ENCODE data around the gene TAP1.

Gene TAP1

GRCh38 chr6:32862725-32863124 is 9.2 kb upstream of the TAP1 start:
- no peak for DNase-seq (ENCODE audit: low spot score)
- in situ Hi-C loops (cut with MboI; ENCODE audit: low sequenced_read_pairs, unreplicated experiment) = no loop called here
- no peak for TF ChIP-seq CTCF (IDR thresholded peaks at IDR 0.05; ENCODE audit: borderline replicate concordance, control extremely low read depth, extremely low read depth, insufficient read depth, missing control alignments)

- DNase-seq (ENCODE audit: low spot score) = no peak
- in situ Hi-C loops (cut with MboI; ENCODE audit: low sequenced_read_pairs, unreplicated experiment) = no loop called here
- no peak for TF ChIP-seq CTCF (IDR thresholded peaks at IDR 0.05; ENCODE audit: borderline replicate concordance, control extremely low read depth, extremely low read depth, insufficient read depth, missing control alignments)
Measured at GRCh38 chr6:32860674-32861073, 7.2 kb upstream of the TAP1 start.

- in situ Hi-C loops (cut with MboI; ENCODE audit: low sequenced_read_pairs, unreplicated experiment) = no loop called here
- TF ChIP-seq CTCF (IDR thresholded peaks at IDR 0.05; ENCODE audit: borderline replicate concordance, control extremely low read depth, extremely low read depth, insufficient read depth, missing control alignments) = no peak
- DNase-seq (ENCODE audit: low spot score) = no peak
Measured at GRCh38 chr6:32858194-32858593, 4.7 kb upstream of the TAP1 start.

GRCh38 chr6:32857156-32857891 is 3.8 kb upstream of the TAP1 start:
- DNase-seq (ENCODE audit: low spot score) = no peak
- in situ Hi-C loops (cut with MboI; ENCODE audit: low sequenced_read_pairs, unreplicated experiment) = no loop called here
- TF ChIP-seq CTCF (IDR thresholded peaks at IDR 0.05; ENCODE audit: borderline replicate concordance, control extremely low read depth, extremely low read depth, insufficient read depth, missing control alignments) = no peak

- DNase-seq (ENCODE audit: low spot score) = no peak
- in situ Hi-C loops (cut with MboI; ENCODE audit: low sequenced_read_pairs, unreplicated experiment) = no loop called here
Measured at GRCh38 chr6:32855467-32856174, 2.1 kb upstream of the TAP1 start.

More at GRCh38 chr6:32855467-32856174, 2.1 kb upstream of the TAP1 start:
- no peak for TF ChIP-seq CTCF (IDR thresholded peaks at IDR 0.05; ENCODE audit: borderline replicate concordance, control extremely low read depth, extremely low read depth, insufficient read depth, missing control alignments)

Data from GM13976 (cell line).